ENCODE measurements around the gene CACFD1.

The CACFD1 gene

DNA sequence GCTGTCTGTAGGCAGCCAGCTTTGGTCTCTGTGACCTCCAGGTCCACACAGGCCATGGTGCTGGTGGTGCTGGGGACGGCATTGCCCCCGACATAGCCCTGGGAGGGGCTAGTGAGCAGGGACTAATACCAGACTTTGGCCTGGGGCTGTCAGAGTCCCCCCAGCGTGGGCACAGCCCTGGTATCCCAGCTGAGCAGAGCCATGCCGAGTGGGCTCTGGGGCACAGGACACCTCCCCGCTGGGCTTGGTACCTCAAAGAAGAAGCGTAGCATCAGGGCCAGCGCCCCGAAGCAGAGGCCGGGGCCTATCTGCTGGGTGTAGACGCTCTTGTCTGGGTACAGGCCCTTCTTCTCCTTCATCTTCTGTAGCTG, 55.4 kb downstream of the CACFD1 start:
- Histone ChIP-seq H4K91ac (ENCODE audit: low read depth, low read length, poor library complexity) (no peak overlapping the region), H2AK5ac (ENCODE audit: low read depth, low read length) (no peak overlapping the region), H3K79me1 (ENCODE audit: low read depth, low read length) (peaks cover 9% of the 10 kb centered on the region), H3K4ac (ENCODE audit: low read length) (no peak overlapping the region), H3K27ac (replicated peaks; ENCODE audit: low read length) (no peak overlapping the region), H3K18ac (ENCODE audit: low read length) (no peak overlapping the region), H3K36me3 (replicated peaks in 1 of 2; ENCODE audit: control insufficient read depth in 2 of 2, insufficient read depth in 2 of 2, low read length in 2 of 2) (peaks cover 0 to 4% of the 10 kb centered on the region in 2 donors), H3K4me2 (ENCODE audit: insufficient read depth, low read length, poor library complexity, severe bottlenecking) (no peak overlapping the region), H2BK12ac (ENCODE audit: low read length) (no peak overlapping the region), H3K14ac (ENCODE audit: low read length) (no peak overlapping the region), H3K9ac (ENCODE audit: low read depth, low read length, poor library complexity) (no peak overlapping the region), H3K23ac (ENCODE audit: low read depth, low read length, poor library complexity) (no peak overlapping the region), H3K4me3 (ENCODE audit: low read length in 2 of 2) (no peak overlapping the region), H2AFZ (ENCODE audit: low read length) (no peak overlapping the region), H3K4me1 (ENCODE audit: control insufficient read depth in 2 of 2, insufficient read depth in 1 of 2, low read depth in 1 of 2, low read length in 2 of 2) (peaks cover 0 to 8% of the 10 kb centered on the region in 2 donors), H3K27me3 (ENCODE audit: control insufficient read depth in 3 of 3, insufficient read depth in 3 of 3, low read depth in 1 of 3, low read length in 3 of 3) (peaks cover 0 to 6% (median 2%) of the 10 kb centered on the region in 3 experiments), H2BK120ac (ENCODE audit: low read depth, low read length) (no peak overlapping the region), H3K9me3 (replicated peaks in 1 of 2; ENCODE audit: control insufficient read depth in 2 of 2, insufficient read depth in 1 of 2, low read depth in 1 of 2, low read length in 2 of 2) (peaks cover 0 to 9% of the 10 kb centered on the region in 2 donors), H2BK5ac (ENCODE audit: low read length) (no peak overlapping the region), H2BK15ac (ENCODE audit: low read length) (no peak overlapping the region), H4K8ac (ENCODE audit: low read depth, low read length) (no peak overlapping the region)
- WGBS, 2 donors (ENCODE audit: extremely low coverage in 2 of 2, insufficient read length in 2 of 2, insufficient replicate concordance in 1 of 2), result no CpG with 5 or more reads among the region's 10 CpGs
- no peak for DNase-seq (ENCODE audit: low spot score)

GRCh38 chr9:133515615-133516255, 56.0 kb downstream of the CACFD1 start:
- Histone ChIP-seq H4K8ac (ENCODE audit: low read depth, low read length) (no peak overlapping the region), H3K23ac (ENCODE audit: low read depth, low read length, poor library complexity) (no peak overlapping the region), H4K91ac (ENCODE audit: low read depth, low read length, poor library complexity) (no peak overlapping the region)

DNA sequence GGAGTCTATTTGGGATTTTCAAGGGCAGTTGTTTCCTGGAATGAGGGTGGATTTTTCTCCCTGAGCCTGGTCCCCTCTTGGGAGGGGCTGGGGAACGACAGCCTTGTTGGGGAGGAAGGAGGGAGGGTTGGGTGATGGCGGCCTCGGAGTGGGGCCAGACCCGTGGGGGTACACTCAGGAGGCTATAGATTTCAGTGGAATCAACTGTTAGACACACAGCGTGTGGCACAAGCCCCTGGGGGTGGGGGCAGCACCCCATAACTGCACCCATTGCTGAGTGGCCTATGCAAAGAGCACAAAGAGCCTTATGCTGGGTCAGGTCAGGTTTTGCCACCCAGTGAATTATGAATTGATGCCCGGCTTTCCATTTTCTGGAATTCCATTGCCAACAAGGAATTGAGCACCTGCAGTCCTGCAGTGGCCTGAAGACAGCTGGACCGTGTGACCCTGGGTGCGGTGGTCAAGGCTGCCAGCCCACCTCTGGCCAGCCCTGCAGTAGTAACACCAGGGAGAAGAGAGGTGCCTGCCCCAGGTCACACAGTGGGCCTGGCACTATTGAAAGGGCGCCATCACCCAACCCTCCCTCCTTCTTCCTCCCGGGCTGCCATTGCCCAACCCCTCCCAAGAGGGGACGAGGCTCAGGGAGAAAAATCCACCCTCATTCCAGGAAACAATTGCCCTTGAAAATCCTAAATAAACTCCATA, 56.6 kb downstream of the CACFD1 start:
- peaks cover 0 to 6% (median 2%) of the 10 kb centered on the region in 3 experiments for H3K27me3 ChIP-seq (ENCODE audit: control insufficient read depth in 3 of 3, insufficient read depth in 3 of 3, low read depth in 1 of 3, low read length in 3 of 3)
- no peak overlapping the region for H4K91ac ChIP-seq (ENCODE audit: low read depth, low read length, poor library complexity)
- no peak overlapping the region for H3K4me2 ChIP-seq (ENCODE audit: insufficient read depth, low read length, poor library complexity, severe bottlenecking)
- H3K36me3 ChIP-seq (replicated peaks in 1 of 2; ENCODE audit: control insufficient read depth in 2 of 2, insufficient read depth in 2 of 2, low read length in 2 of 2), result peaks cover 0 to 4% of the 10 kb centered on the region in 2 donors
- H2BK5ac ChIP-seq (ENCODE audit: low read length), result no peak overlapping the region
- no CpG with 5 or more reads among the region's 11 CpGs for WGBS, 2 donors (ENCODE audit: extremely low coverage in 2 of 2, insufficient read length in 2 of 2, insufficient replicate concordance in 1 of 2)
- H2AFZ ChIP-seq (ENCODE audit: low read length), result no peak overlapping the region
- H3K23ac ChIP-seq (ENCODE audit: low read depth, low read length, poor library complexity), result no peak overlapping the region
- H4K8ac ChIP-seq (ENCODE audit: low read depth, low read length), result no peak overlapping the region
- H3K4me1 ChIP-seq (ENCODE audit: control insufficient read depth in 2 of 2, insufficient read depth in 1 of 2, low read depth in 1 of 2, low read length in 2 of 2), result peaks cover 0 to 8% of the 10 kb centered on the region in 2 donors
- no peak overlapping the region for H3K9ac ChIP-seq (ENCODE audit: low read depth, low read length, poor library complexity)
- peaks cover 9% of the 10 kb centered on the region for H3K79me1 ChIP-seq (ENCODE audit: low read depth, low read length)
- H3K14ac ChIP-seq (ENCODE audit: low read length), result no peak overlapping the region
- peaks cover 0 to 9% of the 10 kb centered on the region in 2 donors for H3K9me3 ChIP-seq (replicated peaks in 1 of 2; ENCODE audit: control insufficient read depth in 2 of 2, insufficient read depth in 1 of 2, low read depth in 1 of 2, low read length in 2 of 2)
- no peak overlapping the region for H3K4ac ChIP-seq (ENCODE audit: low read length)
- no peak for DNase-seq (ENCODE audit: low spot score)
- no peak overlapping the region for H3K4me3 ChIP-seq (ENCODE audit: low read length in 2 of 2)
- no peak overlapping the region for H2BK12ac ChIP-seq (ENCODE audit: low read length)
- no peak overlapping the region for H3K18ac ChIP-seq (ENCODE audit: low read length)
- H2BK15ac ChIP-seq (ENCODE audit: low read length), result no peak overlapping the region
- H2BK120ac ChIP-seq (ENCODE audit: low read depth, low read length), result no peak overlapping the region
- no peak overlapping the region for H3K27ac ChIP-seq (replicated peaks; ENCODE audit: low read length)
- no peak overlapping the region for H2AK5ac ChIP-seq (ENCODE audit: low read depth, low read length)

More at GRCh38 chr9:133515615-133516255, 56.0 kb downstream of the CACFD1 start:
- no peak overlapping the region for H2BK12ac ChIP-seq (ENCODE audit: low read length)
- no peak for DNase-seq (ENCODE audit: low spot score)
- no peak overlapping the region for H3K14ac ChIP-seq (ENCODE audit: low read length)
- H3K4ac ChIP-seq (ENCODE audit: low read length), result no peak overlapping the region
- H3K79me1 ChIP-seq (ENCODE audit: low read depth, low read length), result peaks cover 9% of the 10 kb centered on the region
- H3K36me3 ChIP-seq (replicated peaks in 1 of 2; ENCODE audit: control insufficient read depth in 2 of 2, insufficient read depth in 2 of 2, low read length in 2 of 2), result peaks cover 0 to 4% of the 10 kb centered on the region in 2 donors
- no peak overlapping the region for H3K27ac ChIP-seq (replicated peaks; ENCODE audit: low read length)
- peaks cover 0 to 9% of the 10 kb centered on the region in 2 donors for H3K9me3 ChIP-seq (replicated peaks in 1 of 2; ENCODE audit: control insufficient read depth in 2 of 2, insufficient read depth in 1 of 2, low read depth in 1 of 2, low read length in 2 of 2)
- H3K27me3 ChIP-seq (ENCODE audit: control insufficient read depth in 3 of 3, insufficient read depth in 3 of 3, low read depth in 1 of 3, low read length in 3 of 3), result peaks cover 0 to 6% (median 2%) of the 10 kb centered on the region in 3 experiments
- peaks cover 0 to 8% of the 10 kb centered on the region in 2 donors for H3K4me1 ChIP-seq (ENCODE audit: control insufficient read depth in 2 of 2, insufficient read depth in 1 of 2, low read depth in 1 of 2, low read length in 2 of 2)
- H2BK120ac ChIP-seq (ENCODE audit: low read depth, low read length), result no peak overlapping the region
- H2BK15ac ChIP-seq (ENCODE audit: low read length), result no peak overlapping the region
- no peak overlapping the region for H2BK5ac ChIP-seq (ENCODE audit: low read length)
- peak overlapping the region; percentile 1 for H3K18ac ChIP-seq (ENCODE audit: low read length)
- no peak overlapping the region for H3K4me3 ChIP-seq (ENCODE audit: low read length in 2 of 2)
- H2AK5ac ChIP-seq (ENCODE audit: low read depth, low read length), result peak overlapping the region; percentile 9
- H3K4me2 ChIP-seq (ENCODE audit: insufficient read depth, low read length, poor library complexity, severe bottlenecking), result no peak overlapping the region
- WGBS, 2 donors (ENCODE audit: extremely low coverage in 2 of 2, insufficient read length in 2 of 2, insufficient replicate concordance in 1 of 2), result no CpG with 5 or more reads among the region's 17 CpGs
- no peak overlapping the region for H3K9ac ChIP-seq (ENCODE audit: low read depth, low read length, poor library complexity)
- H2AFZ ChIP-seq (ENCODE audit: low read length), result no peak overlapping the region

GRCh38 chr9:133516961-133517350, 57.2 kb downstream of the CACFD1 start:
- WGBS, 2 donors (ENCODE audit: extremely low coverage in 2 of 2, insufficient read length in 2 of 2, insufficient replicate concordance in 1 of 2), result no CpG with 5 or more reads among the region's 9 CpGs
- no peak overlapping the region for H3K4me2 ChIP-seq (ENCODE audit: insufficient read depth, low read length, poor library complexity, severe bottlenecking)
- H3K23ac ChIP-seq (ENCODE audit: low read depth, low read length, poor library complexity), result no peak overlapping the region
- no peak overlapping the region for H3K27ac ChIP-seq (replicated peaks; ENCODE audit: low read length)
- H2BK15ac ChIP-seq (ENCODE audit: low read length), result no peak overlapping the region
- peaks cover 5% of the 10 kb centered on the region for H3K79me1 ChIP-seq (ENCODE audit: low read depth, low read length)
- no peak overlapping the region for H2BK12ac ChIP-seq (ENCODE audit: low read length)
- H3K9me3 ChIP-seq (replicated peaks in 1 of 2; ENCODE audit: control insufficient read depth in 2 of 2, insufficient read depth in 1 of 2, low read depth in 1 of 2, low read length in 2 of 2), result peaks cover 0 to 4% of the 10 kb centered on the region in 2 donors
- peaks cover 0 to 8% of the 10 kb centered on the region in 2 donors for H3K4me1 ChIP-seq (ENCODE audit: control insufficient read depth in 2 of 2, insufficient read depth in 1 of 2, low read depth in 1 of 2, low read length in 2 of 2)
- no peak overlapping the region for H3K9ac ChIP-seq (ENCODE audit: low read depth, low read length, poor library complexity)
- H3K4me3 ChIP-seq (ENCODE audit: low read length in 2 of 2), result no peak overlapping the region
- H2AK5ac ChIP-seq (ENCODE audit: low read depth, low read length), result peak overlapping the region; percentile 53
- no peak for DNase-seq (ENCODE audit: low spot score)
- H4K91ac ChIP-seq (ENCODE audit: low read depth, low read length, poor library complexity), result no peak overlapping the region
- no peak overlapping the region for H3K4ac ChIP-seq (ENCODE audit: low read length)
- peaks cover 0 to 2% of the 10 kb centered on the region in 2 donors for H3K36me3 ChIP-seq (replicated peaks in 1 of 2; ENCODE audit: control insufficient read depth in 2 of 2, insufficient read depth in 2 of 2, low read length in 2 of 2)
- peaks cover 0 to 10% (median 0%) of the 10 kb centered on the region in 3 experiments for H3K27me3 ChIP-seq (ENCODE audit: control insufficient read depth in 3 of 3, insufficient read depth in 3 of 3, low read depth in 1 of 3, low read length in 3 of 3)
- H3K14ac ChIP-seq (ENCODE audit: low read length), result no peak overlapping the region
- H2BK5ac ChIP-seq (ENCODE audit: low read length), result no peak overlapping the region
- no peak overlapping the region for H2AFZ ChIP-seq (ENCODE audit: low read length)
- H2BK120ac ChIP-seq (ENCODE audit: low read depth, low read length), result no peak overlapping the region
- no peak overlapping the region for H4K8ac ChIP-seq (ENCODE audit: low read depth, low read length)
- no peak overlapping the region for H3K18ac ChIP-seq (ENCODE audit: low read length)
